Measurements from ENCODE around the gene TNFRSF13B. TPM values are rescaled to one million over a fixed set of nuclear protein-coding genes. Genes with fewer than 3 reads are reported as not detected.

TNFRSF13B gene
- total RNA-seq, 3 donors from 2014 or later (not counting 1 experiment from before 2014, with no cell fraction given): 0.70 to 7.7 (median 0.89) TPM

GRCh38 chr17:16936536-16937310 lies 35.2 kb downstream of the TNFRSF13B start:
- ATAC-seq (no peak), DNase-seq (no peak)
- H3K9me3 Mint-ChIP-seq: no peaks in the 10 kb centered on the region
- H3K4me3 Mint-ChIP-seq: no peak overlapping the region
- peaks cover 0 to 6% of the 10 kb centered on the region in 2 donors for H3K4me1 Mint-ChIP-seq
- no peak overlapping the region for H3K27ac Mint-ChIP-seq
- H3K9me3 ChIP-seq (ENCODE audit: control insufficient read depth, insufficient read depth, low read length): no peaks in the 10 kb centered on the region
- no peaks in the 10 kb centered on the region for H3K27me3 ChIP-seq (ENCODE audit: control insufficient read depth, insufficient read depth, low read length)
- no peak overlapping the region for H3K27ac ChIP-seq (ENCODE audit: low read length)
- peaks cover 4 to 6% of the 10 kb centered on the region in 2 donors for H3K27me3 Mint-ChIP-seq (ENCODE audit: low read depth in 2 of 2)
- intact Hi-C loops (cut with micrococcal nuclease): no loop called here
- no peaks in the 10 kb centered on the region for H3K4me1 ChIP-seq (ENCODE audit: control insufficient read depth, insufficient read depth, low read length)
- H3K4me3 ChIP-seq (ENCODE audit: low read length): no peak overlapping the region
- TF ChIP-seq CTCF (IDR thresholded peaks at IDR 0.05): no peak
- no peaks in the 10 kb centered on the region for H3K36me3 ChIP-seq (ENCODE audit: control insufficient read depth, insufficient read depth, low read length)
- 66% methylated on average over 5 of the region's 6 CpGs for WGBS (ENCODE audit: insufficient coverage)
- H3K36me3 Mint-ChIP-seq: no peaks in the 10 kb centered on the region

- no peaks in the 10 kb centered on the region for H3K36me3 ChIP-seq (ENCODE audit: control insufficient read depth, insufficient read depth, low read length)
- H3K4me1 ChIP-seq (ENCODE audit: control insufficient read depth, insufficient read depth, low read length): no peaks in the 10 kb centered on the region
- TF ChIP-seq CTCF (IDR thresholded peaks at IDR 0.05): no peak
- H3K9me3 Mint-ChIP-seq: no peaks in the 10 kb centered on the region
- H3K27ac Mint-ChIP-seq: no peak overlapping the region
- no peak overlapping the region for H3K27ac ChIP-seq (ENCODE audit: low read length)
- H3K27me3 ChIP-seq (ENCODE audit: control insufficient read depth, insufficient read depth, low read length): no peaks in the 10 kb centered on the region
- no peaks in the 10 kb centered on the region for H3K36me3 Mint-ChIP-seq
- 89% methylated on average over 5 of the region's 5 CpGs for WGBS (ENCODE audit: insufficient coverage)
- intact Hi-C loops (cut with micrococcal nuclease): no loop called here
- no peaks in the 10 kb centered on the region for H3K9me3 ChIP-seq (ENCODE audit: control insufficient read depth, insufficient read depth, low read length)
- ATAC-seq (no peak), DNase-seq (peak in 1 of 2 donors; percentile 11)
- peaks cover 0 to 6% of the 10 kb centered on the region in 2 donors for H3K4me1 Mint-ChIP-seq
- H3K27me3 Mint-ChIP-seq (ENCODE audit: low read depth in 2 of 2): peaks cover 4 to 6% of the 10 kb centered on the region in 2 donors
- H3K4me3 Mint-ChIP-seq: no peak overlapping the region
- H3K4me3 ChIP-seq (ENCODE audit: low read length): no peak overlapping the region
These were observed 36.1 kb downstream of the TNFRSF13B start for GRCh38 chr17:16935786-16936185.

- ATAC-seq: no peak
- TF ChIP-seq CTCF (IDR thresholded peaks at IDR 0.05): no peak
- Histone ChIP-seq H3K4me3 (ENCODE audit: low read length) (no peak overlapping the region), H3K4me1 (ENCODE audit: control insufficient read depth, insufficient read depth, low read length) (no peaks in the 10 kb centered on the region), H3K27me3 (ENCODE audit: control insufficient read depth, insufficient read depth, low read length) (no peaks in the 10 kb centered on the region), H3K9me3 (ENCODE audit: control insufficient read depth, insufficient read depth, low read length) (no peaks in the 10 kb centered on the region), H3K27ac (ENCODE audit: low read length) (no peak overlapping the region), H3K36me3 (ENCODE audit: control insufficient read depth, insufficient read depth, low read length) (no peaks in the 10 kb centered on the region)
- intact Hi-C loops (cut with micrococcal nuclease): no loop called here
- Mint-ChIP-seq H3K36me3 (no peaks in the 10 kb centered on the region), H3K27me3 (ENCODE audit: low read depth in 2 of 2) (peaks cover 4 to 6% of the 10 kb centered on the region in 2 donors), H3K4me3 (no peak overlapping the region), H3K9me3 (no peaks in the 10 kb centered on the region), H3K4me1 (peaks cover 0 to 6% of the 10 kb centered on the region in 2 donors), H3K27ac (no peak overlapping the region)
- WGBS (ENCODE audit: insufficient coverage): 91% methylated on average over 5 of the region's 5 CpGs
- DNase-seq: peak in 1 of 2 donors; percentile 1
These were observed 36.7 kb downstream of the TNFRSF13B start for GRCh38 chr17:16935241-16935663.
